ENCODE results near the gene NFASC.
A peak's percentile ranks its signal among the peaks of the same experiment; 100 is the strongest.

Gene NFASC

GRCh38 chr1:205032508-205032907 is 161.8 kb downstream of the NFASC start:
- peak in 10 of 58 donors; percentile 11 to 54 (median 30) for DNase-seq

DNA sequence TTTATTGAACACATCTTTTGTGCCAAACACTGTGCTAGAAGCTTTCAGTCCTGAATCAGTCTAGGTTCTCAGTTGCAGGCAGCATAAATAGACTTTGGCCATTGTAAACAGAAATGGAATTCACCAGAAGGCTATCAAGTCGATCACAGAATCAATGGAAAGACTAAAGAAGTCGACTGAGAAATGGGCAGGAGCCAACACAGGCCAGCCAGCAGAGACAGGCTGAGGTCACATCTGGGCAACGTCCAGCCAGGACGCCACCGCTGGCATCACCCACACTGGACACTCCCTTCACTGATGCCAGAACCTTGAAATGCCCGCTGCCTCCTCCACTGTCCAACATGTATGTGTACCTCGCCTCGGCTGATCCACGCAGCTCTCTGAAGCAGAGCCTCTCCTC is 166.9 kb downstream of the NFASC start:
- DNase-seq, result peak in 9 of 58 donors; percentile 18 to 67 (median 32)

DNA sequence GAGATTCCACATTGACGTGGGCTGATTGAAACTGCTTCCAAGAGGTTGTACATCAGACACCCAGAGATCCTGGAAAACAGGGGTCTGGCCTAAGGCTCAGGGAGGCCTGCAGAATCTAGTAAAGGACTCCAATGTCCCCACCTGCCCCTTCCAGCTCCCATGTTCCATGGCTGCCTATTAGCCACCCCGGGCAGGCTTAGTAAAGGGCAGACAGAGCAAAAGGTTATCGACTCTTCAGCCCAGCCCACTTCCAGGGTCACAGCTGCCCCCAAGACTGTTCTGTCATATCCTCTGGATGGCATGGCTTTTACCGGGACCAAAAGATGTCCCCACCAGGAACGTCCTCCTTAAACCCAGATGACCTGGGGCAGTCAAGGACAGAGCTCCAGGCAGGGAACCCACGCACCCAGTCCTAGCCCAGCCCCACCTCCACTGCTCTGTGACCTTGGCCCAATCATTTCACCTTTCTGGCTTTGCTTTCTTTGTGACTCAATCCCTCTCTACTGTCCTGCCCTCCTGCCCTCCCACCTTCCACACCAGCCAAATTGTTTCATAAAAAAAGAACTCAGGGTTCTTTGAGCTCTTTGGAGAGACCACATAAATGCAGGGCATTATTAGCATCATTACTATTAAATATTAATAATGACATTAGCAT is 167.6 kb downstream of the NFASC start:
- DNase-seq, result no peak

- DNase-seq, result peak in 1 of 58 donors; percentile 29
Measured at GRCh38 chr1:205041001-205041715, 170.5 kb downstream of the NFASC start.

- peak in 35 of 58 donors; percentile 5 to 80 (median 52) for DNase-seq
Measured at GRCh38 chr1:205041998-205042910, 171.6 kb downstream of the NFASC start.

GRCh38 chr1:205042911-205043806 is 172.5 kb downstream of the NFASC start, which contains the start of gene CNTN2:
TSS of gene CNTN2 (plus strand) at chr1:205043212. CDS start at chr1:205053186, 9,974 bp downstream.
- peak in 55 of 58 donors; percentile 13 to 93 (median 81) for DNase-seq

- DNase-seq, result no peak
Measured at GRCh38 chr1:205043866-205044265, 173.2 kb downstream of the NFASC start.

DNA sequence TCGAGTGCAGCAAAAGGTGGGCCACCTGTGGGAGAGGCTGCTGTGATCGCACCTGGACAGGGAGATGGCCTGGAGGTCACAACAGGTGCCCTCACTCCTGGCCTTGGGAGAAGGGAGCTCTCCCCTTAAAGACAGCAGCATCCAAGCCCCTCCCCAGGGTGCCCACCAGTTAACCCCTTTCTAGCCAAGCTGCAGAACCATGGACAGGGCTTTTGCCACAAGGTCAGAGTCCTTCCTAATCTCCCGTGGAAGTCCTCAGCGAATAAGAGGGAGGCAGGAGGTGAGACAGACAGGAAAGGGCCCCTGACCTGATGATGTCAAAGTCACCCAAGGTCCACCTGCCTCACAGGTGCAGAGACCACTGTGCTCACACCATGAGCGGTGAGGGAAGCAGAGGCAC is 174.1 kb downstream of the NFASC start:
- no peak for DNase-seq

GRCh38 chr1:205045146-205045545 is 174.5 kb downstream of the NFASC start:
- DNase-seq, result peak in 8 of 58 donors; percentile 15 to 35 (median 28)

- peak in 45 of 58 donors; percentile 8 to 79 (median 54) for DNase-seq
Measured at GRCh38 chr1:205046870-205047269, 176.2 kb downstream of the NFASC start.

DNA sequence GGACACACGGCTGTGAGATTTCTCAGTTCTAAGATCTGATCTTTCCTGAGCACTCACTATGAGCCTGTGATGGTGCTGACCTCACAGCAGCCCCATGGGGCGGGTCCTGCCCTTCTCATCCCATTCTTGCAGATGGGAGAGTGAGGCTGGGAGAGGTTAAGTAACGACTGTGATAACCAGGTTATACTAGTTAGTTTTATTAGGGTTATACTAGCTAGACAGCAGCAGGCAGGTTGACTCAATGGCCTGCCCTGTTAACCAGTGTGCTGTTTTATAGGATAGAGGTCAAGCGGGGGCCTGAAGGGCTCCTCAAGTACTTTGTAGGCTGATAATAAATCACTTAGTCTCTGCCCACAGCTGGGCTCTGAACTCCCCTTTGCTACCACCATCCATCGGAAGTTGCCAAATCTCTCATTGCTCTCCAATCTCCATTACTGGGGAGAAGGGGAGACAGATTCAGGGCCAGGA is 177.1 kb downstream of the NFASC start:
- peak in 18 of 58 donors; percentile 17 to 80 (median 60) for DNase-seq

DNA sequence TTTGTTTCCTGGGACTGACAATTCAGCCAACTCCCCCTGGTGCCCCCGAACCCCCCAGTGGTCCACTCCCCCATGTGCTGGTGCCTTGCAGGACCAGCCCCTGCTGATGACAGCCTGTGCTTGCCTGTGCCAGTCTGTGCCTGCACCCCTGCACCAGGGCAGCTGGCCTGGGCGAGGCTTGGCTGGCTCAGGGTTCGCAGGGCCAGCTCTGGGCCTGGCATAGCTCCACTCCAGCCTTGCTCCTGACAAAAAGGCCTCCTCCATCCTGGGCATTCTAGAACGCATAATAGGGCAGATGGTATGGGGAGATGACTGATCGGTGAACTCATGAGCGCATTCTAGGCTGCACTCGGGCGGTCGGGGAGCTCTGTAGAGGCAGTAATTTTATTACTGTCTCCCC is 177.7 kb downstream of the NFASC start:
- peak in 55 of 58 donors; percentile 8 to 96 (median 82) for DNase-seq

DNA sequence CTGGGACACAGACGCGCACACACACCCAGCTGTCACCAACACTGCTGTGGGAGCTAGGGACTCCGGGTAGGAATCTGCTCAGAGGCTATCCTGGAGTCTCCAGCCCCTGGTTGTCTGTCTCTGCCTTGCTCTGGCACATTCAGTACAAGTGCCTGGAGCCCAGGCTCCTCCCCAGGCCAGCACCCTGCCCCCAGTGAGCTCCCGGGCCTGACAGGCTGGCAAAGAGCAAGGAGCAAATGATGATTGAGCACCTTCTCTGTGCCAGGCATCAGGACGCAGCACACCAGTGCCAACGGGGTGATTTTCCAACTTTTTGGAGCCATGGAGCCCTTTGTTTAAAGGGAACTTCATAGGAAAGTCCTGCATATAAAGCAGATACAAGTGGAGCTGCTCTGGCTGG is 178.8 kb downstream of the NFASC start:
- DNase-seq, result peak in 33 of 58 donors; percentile 16 to 79 (median 42)

GRCh38 chr1:205052690-205053089 is 182.0 kb downstream of the NFASC start:
- no peak for DNase-seq

- DNase-seq, result no peak
Measured at GRCh38 chr1:205053296-205053695, 182.6 kb downstream of the NFASC start.

DNA sequence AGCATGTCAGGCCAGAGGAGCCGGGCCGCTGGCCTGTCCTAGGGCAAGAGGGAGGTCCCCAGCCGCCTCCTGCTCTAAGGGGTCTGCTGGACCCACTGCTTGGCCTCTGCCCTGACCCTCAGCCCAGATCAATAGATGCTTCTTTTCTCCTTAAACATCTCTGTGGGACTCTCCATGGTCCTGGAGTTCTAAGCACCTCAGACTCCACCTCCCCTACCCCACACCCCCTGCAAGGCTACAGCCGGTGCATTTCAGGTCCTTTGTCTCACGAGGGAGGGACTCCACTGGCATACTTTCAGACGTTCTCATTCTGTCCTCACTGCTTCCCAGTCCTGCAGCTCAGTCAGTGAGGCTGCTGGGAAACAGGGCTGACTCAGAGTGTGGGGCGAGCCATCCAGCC is 183.4 kb downstream of the NFASC start:
- DNase-seq, result peak in 1 of 58 donors; percentile 14

- DNase-seq, result peak in 1 of 58 donors; percentile 19
Measured at GRCh38 chr1:205056188-205056611, 185.5 kb downstream of the NFASC start.

DNA sequence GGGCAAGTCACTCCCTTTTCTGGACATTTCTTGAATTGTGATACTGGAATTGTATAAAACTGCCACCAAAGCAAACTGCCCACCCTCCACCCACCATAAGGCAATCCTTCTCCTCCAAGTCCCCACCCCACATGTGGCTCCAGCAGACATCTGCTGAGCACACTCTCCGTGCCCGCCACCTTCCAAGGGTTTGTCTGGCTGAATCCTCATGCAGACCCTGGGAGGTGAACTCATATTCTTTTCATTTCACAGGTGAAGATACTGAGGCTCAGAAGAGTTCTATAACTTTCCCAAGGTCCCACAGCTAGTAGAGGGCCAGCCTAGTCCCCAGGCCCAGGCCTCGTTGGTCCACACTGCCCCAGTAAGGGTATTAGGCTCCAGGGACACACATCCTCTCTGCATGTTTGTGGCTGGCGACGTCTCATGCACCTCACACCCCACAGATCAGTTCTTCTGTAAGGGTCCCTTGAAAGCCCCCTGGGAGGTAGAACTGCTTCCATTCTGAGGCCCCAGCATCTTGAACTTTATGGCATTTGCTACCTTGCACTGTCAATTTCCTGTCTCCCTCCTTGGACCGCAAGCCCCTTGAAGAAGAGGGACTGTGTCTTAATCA is 186.4 kb downstream of the NFASC start:
- DNase-seq, result no peak

DNA sequence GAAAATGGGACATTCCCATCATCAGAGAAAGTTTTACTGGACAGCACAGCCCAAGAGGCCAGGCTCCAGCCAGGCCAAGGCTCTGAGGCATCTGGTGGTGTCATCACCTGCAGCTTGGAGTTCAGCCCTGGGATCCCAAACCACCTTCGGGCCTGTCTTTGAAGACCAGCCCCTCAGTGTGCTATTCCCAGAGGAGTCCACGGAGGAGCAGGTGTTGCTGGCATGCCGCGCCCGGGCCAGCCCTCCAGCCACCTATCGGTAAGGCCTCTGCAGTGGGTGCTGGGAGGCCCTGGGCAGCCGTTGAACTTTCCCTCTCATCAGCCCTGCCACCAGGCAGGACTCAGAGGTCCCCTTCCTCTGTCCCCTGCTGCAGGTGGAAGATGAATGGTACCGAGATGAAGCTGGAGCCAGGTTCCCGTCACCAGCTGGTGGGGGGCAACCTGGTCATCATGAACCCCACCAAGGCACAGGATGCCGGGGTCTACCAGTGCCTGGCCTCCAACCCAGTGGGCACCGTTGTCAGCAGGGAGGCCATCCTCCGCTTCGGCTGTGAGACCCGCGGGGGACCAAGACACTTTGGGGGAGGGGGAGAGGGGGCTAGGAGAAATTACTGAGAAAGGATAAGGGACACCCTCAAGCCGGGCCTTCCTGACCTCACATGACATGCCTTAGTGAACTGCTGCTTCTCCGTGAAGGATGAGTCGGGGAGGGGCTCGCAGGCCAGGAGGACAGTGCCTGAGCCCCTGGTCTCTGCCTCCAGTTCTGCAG is 187.3 kb downstream of the NFASC start:
- no peak for DNase-seq
